ENCODE measurements around the gene MEIS2.
"Not testable (repeated sequence)": the region's sequence is repeated elsewhere in the genome, so short reads cannot be mapped to it uniquely, and the experiment has no call there.

MEIS2 gene

GRCh38 chr15:36999778-37000177, 100.6 kb downstream of the MEIS2 start:
- no peak for DNase-seq

- no peak for DNase-seq
Measured at GRCh38 chr15:36996538-36997181, 103.7 kb downstream of the MEIS2 start.

- no peak for DNase-seq
Measured at GRCh38 chr15:36996121-36996520, 104.2 kb downstream of the MEIS2 start.

- DNase-seq = no peak
Measured at GRCh38 chr15:36994790-36995189, 105.6 kb downstream of the MEIS2 start.

GRCh38 chr15:36992454-36992853, 107.9 kb downstream of the MEIS2 start:
- DNase-seq = no peak

GRCh38 chr15:36988947-36989346, 111.4 kb downstream of the MEIS2 start:
- DNase-seq = no peak

GRCh38 chr15:36982430-36982829, 117.9 kb downstream of the MEIS2 start:
- no peak for DNase-seq

GRCh38 chr15:36980281-36980680, 120.1 kb downstream of the MEIS2 start:
- DNase-seq = not testable (repeated sequence)

- no peak for DNase-seq
Measured at GRCh38 chr15:36978625-36979024, 121.7 kb downstream of the MEIS2 start.

GRCh38 chr15:36978126-36978525, 122.2 kb downstream of the MEIS2 start:
- DNase-seq = no peak

- DNase-seq = no peak
Measured at GRCh38 chr15:36977659-36978058, 122.7 kb downstream of the MEIS2 start.

GRCh38 chr15:36972704-36973103, 127.6 kb downstream of the MEIS2 start:
- no peak for DNase-seq

- no peak for DNase-seq
Measured at GRCh38 chr15:36970522-36970921, 129.8 kb downstream of the MEIS2 start.

GRCh38 chr15:36967929-36968328, 132.4 kb downstream of the MEIS2 start:
- DNase-seq = no peak

- DNase-seq = no peak
Measured at GRCh38 chr15:36966708-36967107, 133.6 kb downstream of the MEIS2 start.

GRCh38 chr15:36965570-36966342, 134.6 kb downstream of the MEIS2 start:
- no peak for DNase-seq

GRCh38 chr15:36964626-36965025, 135.7 kb downstream of the MEIS2 start:
- no peak for DNase-seq

GRCh38 chr15:36961956-36962355, 138.4 kb downstream of the MEIS2 start:
- DNase-seq = no peak

- DNase-seq = no peak
Measured at GRCh38 chr15:36960947-36961227, 139.5 kb downstream of the MEIS2 start.

- no peak for DNase-seq
Measured at GRCh38 chr15:36960179-36960946, 140.0 kb downstream of the MEIS2 start.

GRCh38 chr15:36959746-36960145, 140.6 kb downstream of the MEIS2 start:
- DNase-seq = no peak

GRCh38 chr15:36958606-36959005, 141.7 kb downstream of the MEIS2 start:
- DNase-seq = no peak

- DNase-seq = no peak
Measured at GRCh38 chr15:36954486-36954885, 145.9 kb downstream of the MEIS2 start.

GRCh38 chr15:36953346-36953745, 147.0 kb downstream of the MEIS2 start:
- no peak for DNase-seq

Data from NCI-H1048 (cell line).